Colonic mucosa (tissue), 4 donors: ENCODE measurements around the gene LPCAT3. TPM values are rescaled to one million over a fixed set of nuclear protein-coding genes. Genes with fewer than 3 reads are reported as not detected.

Experiments
- DNase-seq: peaks from one replicate; pipeline ENCODE4 v3.0.0-alpha.2; 2020
- H3K27ac ChIP-seq: fragments of 200-600 bp; one replicate; pipeline ENCODE4 v1.8.0; 2021
- H3K27me3 ChIP-seq: fragments of 200-600 bp; one replicate; pipeline ENCODE4 v1.8.0; 2021
- H3K36me3 ChIP-seq: fragments of 200-600 bp; one replicate; pipeline ENCODE4 v1.8.0; 2021
- H3K4me1 ChIP-seq: fragments of 200-600 bp; one replicate; pipeline ENCODE4 v1.8.0; 2021; ENCODE audit warnings: mild to moderate bottlenecking
- H3K4me3 ChIP-seq: fragments of 200-600 bp; one replicate; pipeline ENCODE4 v1.8.0; 2021
- H3K9ac ChIP-seq, 2 donors: one replicate each; pipeline ENCODE4 v1.7.0; 2013; ENCODE audit warnings: control low read depth in 2 of 2, low read depth in 2 of 2, low read length in 2 of 2
- H3K9me3 ChIP-seq: fragments of 200-600 bp; one replicate; pipeline ENCODE4 v1.8.0; 2021
- CTCF ChIP-seq: fragments of 200-600 bp; IDR thresholded peaks from one replicate; pipeline ENCODE4 v1.8.0; 2022; ENCODE audit warnings: antibody characterized with exemption, mild to moderate bottlenecking
- intact Hi-C: fragments of 100-400 bp; cut with DNase I; formaldehyde crosslinking; loops from one replicate; pipeline ENCODE4 v1.14.1; 2022
- total RNA-seq, 2 donors: library from RNA; stranded (reverse); fragmentation: NEBNext Ultra II Directional in 1 of 2; extraction: Animal tissue kit (Norgen Biotek cat#: 25700) in 1 of 2; gene quantifications; one replicate each; pipeline ENCODE4 v1.2.1, GENCODE V29; 2021
- donor health status: healthy.
- donor health status: DM: no; HTN: no; CAD: no.
- donor health status: DM: no; HTN: no; CAD: no.

Gene LPCAT3
- total RNA-seq, 2 donors from 2014 or later: 71.8 to 77.9 TPM

GRCh38 chr12:6946920-6947374 is 71.3 kb downstream of the LPCAT3 start:
- DNase-seq: no peak
- intact Hi-C loops: no loop called here
- Histone ChIP-seq H3K9me3 (no peaks in the 10 kb centered on the region), H3K36me3 (no peaks in the 10 kb centered on the region), H3K4me3 (peak overlapping the region; percentile 33), H3K4me1 (peaks cover 14% of the 10 kb centered on the region), H3K27ac (peak overlapping the region; percentile 98), H3K9ac (peak overlapping the region; percentile 57 to 80), H3K27me3 (no peaks in the 10 kb centered on the region)
- TF ChIP-seq CTCF: no peak

- H3K9ac ChIP-seq: peak overlapping the region; percentile 57 to 80
- DNase-seq: peak; percentile 96
- H3K4me1 ChIP-seq: peaks cover 14% of the 10 kb centered on the region
- H3K9me3 ChIP-seq: no peaks in the 10 kb centered on the region
- peak overlapping the region; percentile 33 for H3K4me3 ChIP-seq
- H3K36me3 ChIP-seq: no peaks in the 10 kb centered on the region
- peak overlapping the region; percentile 98 for H3K27ac ChIP-seq
- no peaks in the 10 kb centered on the region for H3K27me3 ChIP-seq
- intact Hi-C loops: no loop called here
- TF ChIP-seq CTCF: no peak
These were observed 72.0 kb downstream of the LPCAT3 start for GRCh38 chr12:6946033-6946919.

GRCh38 chr12:6945613-6946012 is 72.7 kb downstream of the LPCAT3 start:
- no peak for TF ChIP-seq CTCF
- Histone ChIP-seq H3K4me3 (peak overlapping the region; percentile 11), H3K36me3 (no peaks in the 10 kb centered on the region), H3K9ac (peak overlapping the region; percentile 57 to 80), H3K27ac (peak overlapping the region; percentile 98), H3K27me3 (no peaks in the 10 kb centered on the region), H3K9me3 (no peaks in the 10 kb centered on the region), H3K4me1 (peaks cover 14% of the 10 kb centered on the region)
- intact Hi-C loops: loop anchor here (2.0 kb wide), 1 partner anchor 19 kb away; no protein-coding TSS in a partner anchor
- no peak for DNase-seq

GRCh38 chr12:6944381-6945186 is 73.7 kb downstream of the LPCAT3 start:
- peaks cover 14% of the 10 kb centered on the region for H3K4me1 ChIP-seq
- H3K27ac ChIP-seq: peak overlapping the region; percentile 98
- H3K27me3 ChIP-seq: no peaks in the 10 kb centered on the region
- H3K9ac ChIP-seq: peak overlapping the region; percentile 78 to 98
- peak; percentile 97 for DNase-seq
- intact Hi-C loops: loop anchor here (2.0 kb wide), 1 partner anchor 20 kb away; no protein-coding TSS in a partner anchor
- H3K36me3 ChIP-seq: no peaks in the 10 kb centered on the region
- H3K4me3 ChIP-seq: peak overlapping the region; percentile 54
- H3K9me3 ChIP-seq: no peaks in the 10 kb centered on the region
- peak; percentile 76 for TF ChIP-seq CTCF

- Histone ChIP-seq H3K9ac (peak within 1 kb of the TSS; percentile 78 to 98), H3K9me3 (no peaks in the 10 kb centered on the region), H3K36me3 (no peaks in the 10 kb centered on the region), H3K27ac (peak within 1 kb of the TSS; percentile 98), H3K4me3 (peak within 1 kb of the TSS; percentile 54), H3K4me1 (peaks cover 14% of the 10 kb centered on the region), H3K27me3 (no peaks in the 10 kb centered on the region)
- no peak for TF ChIP-seq CTCF
- peak; percentile 83 for DNase-seq
- intact Hi-C loops: loop anchor here (2.0 kb wide), 1 partner anchor 21 kb away; no protein-coding TSS in a partner anchor
These were observed 74.4 kb downstream of the LPCAT3 start, which contains the start of the genes C12orf57 and RNU7-1 for GRCh38 chr12:6943722-6944380. Gene C12orf57, plus strand, starts transcription at chr12:6944022. Its CDS starts 100 bp downstream, at chr12:6944122. Gene RNU7-1, plus strand, starts transcription at chr12:6943816.
